ENCODE results near the gene PIK3CB.

PIK3CB gene

DNA sequence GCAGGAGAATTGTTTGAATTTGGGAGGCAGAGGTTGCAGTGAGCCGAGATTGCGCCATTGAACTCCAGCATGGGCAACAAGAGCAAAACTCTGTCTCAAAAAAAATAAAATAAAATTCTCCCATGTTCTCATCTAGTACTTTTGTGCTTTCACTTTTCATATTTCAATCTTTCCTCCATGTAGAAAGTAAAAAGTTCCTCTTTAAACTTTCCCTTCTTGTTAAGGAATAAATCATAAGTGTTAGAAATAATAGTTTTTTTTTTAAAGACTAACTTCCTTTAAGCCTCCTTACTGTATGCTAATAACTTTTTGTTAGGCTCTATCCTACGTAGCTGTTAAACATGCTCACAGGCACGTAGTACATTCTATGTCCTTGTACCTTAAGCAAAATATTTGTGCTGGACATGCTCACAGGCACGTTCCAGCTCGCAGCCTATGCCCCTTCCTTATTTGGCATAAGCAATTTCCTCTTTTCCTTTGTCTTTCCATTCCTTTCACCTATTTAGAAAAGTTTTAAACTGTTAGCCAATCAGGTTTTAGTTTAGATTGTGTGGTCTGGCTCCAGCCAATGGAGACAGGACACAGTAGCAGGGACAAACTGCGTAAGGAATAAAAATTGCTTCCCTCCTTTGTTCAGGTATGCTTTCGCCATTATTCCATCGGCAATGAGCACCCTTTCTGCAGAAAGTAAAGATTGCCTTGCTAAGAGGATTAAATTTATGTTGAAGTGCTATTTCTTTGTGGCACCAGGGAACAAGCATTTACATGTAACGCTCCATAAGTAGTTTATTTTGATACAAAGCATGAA is 38.9 kb upstream of the PIK3CB start:
- TF ChIP-seq, protein P1, sequence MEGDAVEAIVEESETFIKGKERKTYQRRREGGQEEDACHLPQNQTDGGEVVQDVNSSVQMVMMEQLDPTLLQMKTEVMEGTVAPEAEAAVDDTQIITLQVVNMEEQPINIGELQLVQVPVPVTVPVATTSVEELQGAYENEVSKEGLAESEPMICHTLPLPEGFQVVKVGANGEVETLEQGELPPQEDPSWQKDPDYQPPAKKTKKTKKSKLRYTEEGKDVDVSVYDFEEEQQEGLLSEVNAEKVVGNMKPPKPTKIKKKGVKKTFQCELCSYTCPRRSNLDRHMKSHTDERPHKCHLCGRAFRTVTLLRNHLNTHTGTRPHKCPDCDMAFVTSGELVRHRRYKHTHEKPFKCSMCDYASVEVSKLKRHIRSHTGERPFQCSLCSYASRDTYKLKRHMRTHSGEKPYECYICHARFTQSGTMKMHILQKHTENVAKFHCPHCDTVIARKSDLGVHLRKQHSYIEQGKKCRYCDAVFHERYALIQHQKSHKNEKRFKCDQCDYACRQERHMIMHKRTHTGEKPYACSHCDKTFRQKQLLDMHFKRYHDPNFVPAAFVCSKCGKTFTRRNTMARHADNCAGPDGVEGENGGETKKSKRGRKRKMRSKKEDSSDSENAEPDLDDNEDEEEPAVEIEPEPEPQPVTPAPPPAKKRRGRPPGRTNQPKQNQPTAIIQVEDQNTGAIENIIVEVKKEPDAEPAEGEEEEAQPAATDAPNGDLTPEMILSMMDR (conservative IDR thresholded peaks at IDR 0.05): no peak
- no peak for TF ChIP-seq ZFX (IDR thresholded peaks at IDR 0.05)
- no peak overlapping the region for H3K27ac ChIP-seq

DNA sequence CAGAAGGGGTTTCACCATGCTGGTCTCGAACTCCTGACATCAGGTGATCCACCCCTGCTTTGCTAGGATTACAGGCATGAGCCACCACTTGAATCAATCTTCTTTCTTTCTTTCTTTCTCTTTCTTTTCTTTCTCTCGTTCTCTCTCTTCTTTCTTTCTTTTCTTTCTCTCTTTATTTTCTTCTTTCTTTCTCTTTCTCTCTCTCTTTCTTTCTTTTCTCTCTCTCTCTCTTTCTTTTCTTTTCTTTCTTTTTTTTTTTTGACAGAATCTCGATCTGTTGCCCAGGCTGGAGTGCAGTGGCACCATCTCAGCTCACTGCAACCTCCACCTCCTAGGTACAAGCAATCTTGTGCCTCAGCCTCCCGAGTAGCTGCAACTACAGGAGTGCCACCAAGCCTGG is 37.9 kb upstream of the PIK3CB start:
- no peak overlapping the region for H3K27ac ChIP-seq
- TF ChIP-seq, protein P1 (conservative IDR thresholded peaks at IDR 0.05): no peak
- TF ChIP-seq ZFX (IDR thresholded peaks at IDR 0.05): no peak

DNA sequence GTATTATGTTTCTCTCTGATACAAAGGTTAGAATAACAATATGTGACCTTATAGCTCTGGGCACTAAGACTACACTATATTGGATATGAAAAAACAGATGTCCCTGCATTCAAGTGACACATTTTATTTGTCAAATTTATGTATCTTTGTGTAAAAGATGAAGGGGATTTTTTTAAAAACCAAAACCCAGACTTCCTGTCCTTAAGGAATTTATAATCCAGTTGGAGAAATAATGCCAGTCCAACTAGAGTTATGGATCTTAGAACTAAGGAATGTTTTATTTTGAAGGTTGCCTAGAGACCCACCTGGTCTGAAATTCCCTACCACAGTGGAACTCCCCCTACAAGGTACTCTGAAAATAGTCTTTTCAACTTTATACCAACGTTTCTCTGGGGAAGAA is 33.3 kb upstream of the PIK3CB start:
- H3K27ac ChIP-seq: no peak overlapping the region

DNA sequence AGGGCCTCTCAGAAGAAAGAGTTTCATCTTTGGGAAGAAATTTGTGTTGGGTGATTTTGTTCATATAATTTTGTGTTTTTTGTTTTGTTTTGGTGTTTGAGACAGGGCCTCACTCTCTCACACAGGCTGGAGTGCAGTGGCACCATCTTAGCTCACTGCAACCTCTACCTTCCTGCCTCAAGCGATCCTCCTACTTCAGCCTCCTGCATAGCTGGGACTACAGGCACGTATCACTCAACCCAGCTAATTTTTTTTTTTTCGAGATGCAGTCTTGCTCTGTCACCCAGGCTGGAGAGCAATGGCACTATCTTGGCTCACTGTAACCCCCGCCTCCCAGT is 29.0 kb upstream of the PIK3CB start:
- H3K27ac ChIP-seq: no peak overlapping the region
- TF ChIP-seq, protein P1 (conservative IDR thresholded peaks at IDR 0.05): no peak
- TF ChIP-seq ZFX (IDR thresholded peaks at IDR 0.05): no peak

More for the DNA sequence above, 33.3 kb upstream of the PIK3CB start:
- TF ChIP-seq ZFX (IDR thresholded peaks at IDR 0.05): no peak
- TF ChIP-seq, protein P1 (conservative IDR thresholded peaks at IDR 0.05): no peak

DNA sequence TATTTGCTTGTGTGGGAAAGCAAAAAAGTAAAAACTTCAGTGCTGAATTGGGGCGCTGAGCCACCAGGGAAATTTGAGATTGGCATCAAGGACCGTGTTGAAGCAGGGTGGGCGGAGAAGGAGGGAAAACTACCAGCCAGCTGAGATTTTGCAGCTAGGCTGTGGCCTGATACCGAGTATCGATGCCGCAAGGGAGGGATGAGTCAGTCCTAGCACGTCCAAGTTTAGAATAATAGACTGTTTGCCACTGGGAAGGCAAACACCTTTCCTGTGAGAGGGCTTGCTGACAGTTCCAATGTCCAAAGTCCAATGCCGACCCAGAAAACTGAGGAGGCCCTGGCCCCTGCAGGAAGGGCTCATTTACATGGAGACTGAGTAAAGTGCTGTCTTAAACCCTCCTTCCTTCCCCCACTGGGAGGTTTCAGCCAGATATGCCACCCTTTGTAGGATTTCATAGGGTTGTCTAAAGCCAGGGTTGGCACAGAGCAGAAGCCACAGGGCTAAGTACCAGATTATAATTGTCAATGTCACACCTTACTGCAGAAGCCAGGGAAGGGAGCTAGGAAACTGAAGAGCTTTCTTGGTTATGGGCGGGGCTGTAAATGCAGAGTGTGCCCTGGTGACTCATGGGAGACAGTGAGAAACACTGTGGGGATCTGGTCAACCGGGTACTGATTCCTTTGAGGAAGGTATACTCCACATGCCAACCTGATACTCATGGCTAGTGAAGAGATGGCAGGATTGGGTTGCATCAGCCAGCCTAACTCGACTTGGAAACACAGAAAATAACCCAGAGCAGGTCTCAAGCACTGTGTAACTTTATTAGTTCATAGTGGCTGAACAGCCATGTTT is 28.4 kb upstream of the PIK3CB start:
- TF ChIP-seq, protein P1 (conservative IDR thresholded peaks at IDR 0.05): no peak
- no peak for TF ChIP-seq ZFX (IDR thresholded peaks at IDR 0.05)
- no peak overlapping the region for H3K27ac ChIP-seq

DNA sequence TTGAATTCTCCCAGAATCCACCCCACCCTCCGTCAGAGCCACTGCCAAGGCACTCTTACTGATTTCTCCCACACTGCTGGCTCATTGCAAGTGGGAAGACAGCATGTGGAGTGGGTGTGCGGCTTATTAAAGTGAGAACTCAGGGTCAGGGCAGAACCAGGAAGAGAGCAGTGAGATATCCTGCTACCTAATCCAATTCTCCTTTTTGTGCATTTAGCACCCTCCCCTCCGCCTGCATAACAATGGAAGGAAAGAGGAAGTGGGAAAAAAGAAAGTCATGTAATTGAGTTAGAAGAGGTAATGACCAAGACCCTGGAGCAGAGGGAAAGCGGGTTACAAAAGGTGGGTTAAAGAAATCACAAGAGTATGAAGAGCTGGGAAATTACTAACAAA is 27.8 kb upstream of the PIK3CB start:
- H3K27ac ChIP-seq: no peak overlapping the region

More for the DNA sequence above, 27.8 kb upstream of the PIK3CB start:
- TF ChIP-seq, protein P1 (conservative IDR thresholded peaks at IDR 0.05): no peak
- no peak for TF ChIP-seq ZFX (IDR thresholded peaks at IDR 0.05)
